Psoas muscle (tissue), 8 donors: ENCODE measurements around the gene SLA2. TPM values are rescaled to one million over a fixed set of nuclear protein-coding genes. Genes with fewer than 3 reads are reported as not detected.

Experiments used
- ATAC-seq, 4 donors: fragments of 200-7000 bp; cut with Tn5 transposase; one replicate each; pipeline ENCODE4 v1.9.1; 2020; ENCODE audit warnings: moderate library complexity in 3 of 4, mild to moderate bottlenecking in 2 of 4
- DNase-seq, 2 donors: peaks; one replicate each; pipeline ENCODE4 v3.0.0-alpha.2; 2020
- H3K27ac ChIP-seq: fragments of 200-600 bp; one replicate; pipeline ENCODE4 v1.8.0; 2022
- H3K27me3 ChIP-seq, 3 donors: fragments of 200-600 bp in 1 of 3; one replicate each; pipeline versions ENCODE4 v1.6.1 to v1.8.0; 2013 to 2022; ENCODE audit warnings: low read length in 2 of 3, mild to moderate bottlenecking in 2 of 3, moderate library complexity in 1 of 3; ENCODE audit not compliant: insufficient read depth in 3 of 3
- H3K36me3 ChIP-seq, 2 donors: fragments of 200-600 bp in 1 of 2; one replicate each; pipeline versions ENCODE4 v1.6.1 to v1.8.0; 2013 to 2022; ENCODE audit warnings: low read depth in 1 of 2, mild to moderate bottlenecking in 1 of 2, moderate library complexity in 1 of 2; ENCODE audit not compliant: insufficient read depth in 1 of 2
- H3K4me1 ChIP-seq: fragments of 200-600 bp; one replicate; pipeline ENCODE4 v1.8.0; 2022
- H3K4me3 ChIP-seq: fragments of 200-600 bp; one replicate; pipeline ENCODE4 v1.8.0; 2022; ENCODE audit warnings: mild to moderate bottlenecking
- H3K9me3 ChIP-seq: fragments of 200-600 bp; one replicate; pipeline ENCODE4 v1.8.0; 2022
- CTCF ChIP-seq: fragments of 200-600 bp; IDR thresholded peaks from one replicate; pipeline ENCODE4 v1.8.0; 2022; ENCODE audit warnings: antibody characterized with exemption
- WGBS, 3 donors: extraction: QIAGEN DNeasy Blood & Tissue Kit; methylation state at CpG; one replicate each; pipeline versions ENCODE4 v1.1.6 to v1.1.7; 2013; 5-methylcytosine and 5-hydroxymethylcytosine counted together
- intact Hi-C, 2 donors: fragments of 100-400 bp; cut with DNase I; formaldehyde crosslinking; loops; one replicate each; pipeline versions ENCODE4 v1.11.0 to v1.14.2; 2022
- polyA plus RNA-seq, 3 donors: library from polyadenylated mRNA; stranded (reverse); fragments of 200-250 nt; gene quantifications; one replicate each; pipeline ENCODE4 v1.2.3, GENCODE V29; 2013
- total RNA-seq, 4 donors: library from RNA; stranded (reverse); fragmentation: NEBNext Ultra II Directional in 2 of 4; extraction: Animal tissue kit (Norgen Biotek cat#: 25700) in 2 of 4; gene quantifications; one replicate each; pipeline versions ENCODE4 v1.2.1 to v1.2.4, GENCODE V29; 2021 to 2023
- donor health status: healthy with polysubstance abuse.
- donor health status: DM: no; HTN: no; CAD: no; lungs with moderate emphysema.
- donor health status: Bipolar disorder and iron deficiency.
- donor health status: healthy.
- donor health status: DM: yes; HTN: yes; CAD: no.
- donor health status: DM: no; HTN: no; CAD: no.
- donor health status: DM: no; HTN: no; CAD: no.
- donor health status: DM: yes; HTN: yes; CAD: no.

Gene SLA2
- total and polyA plus RNA-seq, 7 donors: 0.03 to 0.34 (median 0.12) TPM

- 61 to 73% (median 67%) methylated on average over 8 of the region's 8 CpGs for WGBS, 3 donors
- Histone ChIP-seq H3K27ac (no peak overlapping the region), H3K9me3 (no peaks in the 10 kb centered on the region), H3K4me3 (no peak overlapping the region), H3K4me1 (no peaks in the 10 kb centered on the region), H3K36me3 (peaks cover under 1 to 14% of the 10 kb centered on the region in 2 donors), H3K27me3 (no peaks in the 10 kb centered on the region)
- ATAC-seq (no peak), DNase-seq (no peak)
- no peak for TF ChIP-seq CTCF
- intact Hi-C loops: no loop called here
Observed at GRCh38 chr20:36647196-36648121, 1.5 kb upstream of the SLA2 start.

GRCh38 chr20:36646678-36647077, 682 bp upstream of the SLA2 start:
- DNase-seq (no peak), ATAC-seq (no peak)
- no peaks in the 10 kb centered on the region for H3K27me3 ChIP-seq
- H3K4me1 ChIP-seq: no peaks in the 10 kb centered on the region
- H3K9me3 ChIP-seq: no peaks in the 10 kb centered on the region
- 85 to 90% (median 89%) methylated on average over 3 of the region's 3 CpGs for WGBS, 3 donors
- no peak overlapping the region for H3K4me3 ChIP-seq
- H3K27ac ChIP-seq: no peak overlapping the region
- intact Hi-C loops: no loop called here
- TF ChIP-seq CTCF: no peak
- H3K36me3 ChIP-seq: peaks cover 0 to 7% of the 10 kb centered on the region in 2 donors

GRCh38 chr20:36645353-36645752, 643 bp downstream of the SLA2 start:
- Histone ChIP-seq H3K9me3 (no peaks in the 10 kb centered on the region), H3K27me3 (no peaks in the 10 kb centered on the region), H3K4me1 (no peaks in the 10 kb centered on the region), H3K36me3 (no peaks in the 10 kb centered on the region), H3K27ac (no peak overlapping the region), H3K4me3 (no peak overlapping the region)
- TF ChIP-seq CTCF: no peak
- DNase-seq: no peak
- no peak for ATAC-seq
- 91 to 95% (median 91%) methylated on average over 7 of the region's 7 CpGs for WGBS, 3 donors
- intact Hi-C loops: no loop called here

- intact Hi-C loops: no loop called here
- ATAC-seq: no peak
Observed at GRCh38 chr20:36644706-36645095, 1.3 kb downstream of the SLA2 start.

More at GRCh38 chr20:36644706-36645095, 1.3 kb downstream of the SLA2 start:
- Histone ChIP-seq H3K27me3 (no peaks in the 10 kb centered on the region), H3K36me3 (no peaks in the 10 kb centered on the region), H3K9me3 (no peaks in the 10 kb centered on the region), H3K4me1 (no peaks in the 10 kb centered on the region), H3K4me3 (no peak overlapping the region), H3K27ac (no peak overlapping the region)
- WGBS, 3 donors: 53 to 68% (median 53%) methylated on average over 7 of the region's 7 CpGs
- no peak for DNase-seq
- TF ChIP-seq CTCF: no peak
